IMR-90 (cell line): ENCODE measurements around the gene ARL8B. TPM values are rescaled to one million over a fixed set of nuclear protein-coding genes. Genes with fewer than 3 reads are reported as not detected.

Experiments used
- ATAC-seq: fragments of 200-7000 bp; cut with Tn5 transposase; 2 replicates; pipeline ENCODE4 v1.9.1; 2020; ENCODE audit warnings: low read depth, mild to moderate bottlenecking, moderate library complexity
- BruUV-seq: library from RNA; stranded (reverse); fragments of 400-500 nt; replicated peaks from 2 replicates; lab custom pipeline; 2021; lab: Mats Ljungman, UMichigan
- CTCF ChIA-PET: fragments of 300-600 bp; formaldehyde crosslinking; extraction: SDS; loops from one replicate; lab custom pipeline; 2021; ENCODE audit warnings: antibody characterized with exemption; lab: Yijun Ruan, JAX
- POLR2A ChIA-PET: fragments of 300-600 bp; sonication (Branson Sonifier 250); formaldehyde crosslinking; loops from one replicate; lab custom pipeline; 2022; ENCODE audit warnings: antibody characterized with exemption; ENCODE audit not compliant: unreplicated experiment; lab: Charles Lee
- DNase-seq: peaks from one replicate; pipeline ENCODE4 v3.0.0; 2013
- H2AFZ ChIP-seq: replicated peaks from 2 replicates; pipeline ENCODE3; 2013; ENCODE audit warnings: low read length, mild to moderate bottlenecking; ENCODE audit not compliant: poor library complexity
- H2AK5ac ChIP-seq: 2 replicates; pipeline ENCODE4 v1.6.1; 2013; ENCODE audit warnings: low read depth, low read length, inconsistent platforms
- H2AK9ac ChIP-seq: replicated peaks from 2 replicates; pipeline ENCODE3; 2013; ENCODE audit warnings: mild to moderate bottlenecking, low read depth, low read length, moderate library complexity; ENCODE audit not compliant: poor library complexity
- H2BK120ac ChIP-seq: 2 replicates; pipeline ENCODE4 v1.6.1; 2013; ENCODE audit warnings: low read depth, low read length, inconsistent platforms
- H2BK15ac ChIP-seq: 3 replicates; pipeline ENCODE4 v1.6.1; 2013; ENCODE audit warnings: low read depth, low read length, inconsistent platforms
- H2BK20ac ChIP-seq: 2 replicates; pipeline ENCODE4 v1.6.1; 2013; ENCODE audit warnings: low read depth, mild to moderate bottlenecking, inconsistent platforms, low read length, moderate library complexity
- H2BK5ac ChIP-seq: 2 replicates; pipeline ENCODE4 v1.6.1; 2013; ENCODE audit warnings: mild to moderate bottlenecking, low read depth, low read length, inconsistent platforms; ENCODE audit not compliant: poor library complexity, severe bottlenecking
- H3K14ac ChIP-seq: replicated peaks from 2 replicates; pipeline ENCODE4 v1.6.1; 2013; ENCODE audit warnings: low read depth, low read length, inconsistent platforms
- H3K18ac ChIP-seq: 2 replicates; pipeline ENCODE4 v1.6.1; 2013; ENCODE audit warnings: low read depth, low read length, control low read depth
- H3K23ac ChIP-seq: 2 replicates; pipeline ENCODE4 v1.6.1; 2013; ENCODE audit warnings: low read depth, low read length, inconsistent platforms
- H3K27ac ChIP-seq: 2 replicates; pipeline ENCODE4 v1.5.1; 2013; ENCODE audit warnings: mild to moderate bottlenecking, control low read depth, low read length; ENCODE audit not compliant: insufficient read depth
- H3K27me3 ChIP-seq: 2 replicates; pipeline ENCODE4 v1.6.1; 2013; ENCODE audit warnings: low read length; ENCODE audit not compliant: control insufficient read depth, insufficient read depth
- H3K36me3 ChIP-seq: 2 replicates; pipeline ENCODE4 v1.6.1; 2013; ENCODE audit warnings: low read length, mixed read lengths; ENCODE audit not compliant: control insufficient read depth, insufficient read depth
- H3K4ac ChIP-seq: 2 replicates; pipeline ENCODE4 v1.6.1; 2013; ENCODE audit warnings: low read depth, low read length, inconsistent platforms
- H3K4me1 ChIP-seq: 2 replicates; pipeline ENCODE4 v1.6.1; 2013; ENCODE audit warnings: low read length, mixed read lengths; ENCODE audit not compliant: control insufficient read depth, insufficient read depth
- H3K4me2 ChIP-seq: 2 replicates; pipeline ENCODE4 v1.6.1; 2013; ENCODE audit warnings: low read depth, mild to moderate bottlenecking, control low read depth, low read length, moderate library complexity
- H3K4me3 ChIP-seq: 2 replicates; pipeline ENCODE4 v1.5.1; 2013; ENCODE audit warnings: low read depth, mild to moderate bottlenecking, control low read depth, low read length, moderate library complexity; ENCODE audit not compliant: insufficient read depth
- H3K56ac ChIP-seq: 2 replicates; pipeline ENCODE4 v1.6.1; 2013; ENCODE audit warnings: low read length, inconsistent platforms; ENCODE audit not compliant: insufficient read depth; ENCODE audit errors: extremely low read depth
- H3K79me1 ChIP-seq, 2 experiments: 2 replicates each; pipeline ENCODE4 v1.6.1; 2013; ENCODE audit warnings: low read length in 2 of 2, inconsistent platforms in 1 of 2, low read depth in 1 of 2
- H3K9ac ChIP-seq: 2 replicates; pipeline ENCODE4 v1.6.1; 2013; ENCODE audit warnings: low read depth, low read length, control low read depth
- H3K9me1 ChIP-seq: 2 replicates; pipeline ENCODE4 v1.6.1; 2013; ENCODE audit warnings: low read length, inconsistent platforms; ENCODE audit not compliant: insufficient read depth
- H3K9me3 ChIP-seq: 2 replicates; pipeline ENCODE4 v1.6.1; 2013; ENCODE audit warnings: low read length; ENCODE audit not compliant: control insufficient read depth, insufficient read depth
- H4K20me1 ChIP-seq: 2 replicates; pipeline ENCODE4 v1.6.1; 2013; ENCODE audit warnings: low read length, inconsistent platforms; ENCODE audit not compliant: insufficient read depth
- H4K5ac ChIP-seq: 2 replicates; pipeline ENCODE4 v1.6.1; 2013; ENCODE audit warnings: mild to moderate bottlenecking, low read depth, low read length, control low read depth
- H4K8ac ChIP-seq, 2 experiments: 2 replicates each; pipeline ENCODE4 v1.6.1; 2013; ENCODE audit warnings: low read depth in 2 of 2, low read length in 2 of 2, control low read depth in 1 of 2, inconsistent platforms in 1 of 2
- H4K91ac ChIP-seq: 2 replicates; pipeline ENCODE4 v1.6.1; 2013; ENCODE audit warnings: low read depth, low read length, inconsistent platforms; ENCODE audit not compliant: insufficient read depth
- BHLHE40 ChIP-seq: fragments of 150-350 bp; IDR thresholded peaks from 2 replicates; pipeline ENCODE4 v1.6.1; 2016; ENCODE audit warnings: mild to moderate bottlenecking, low read depth, low read length
- WGBS, 2 experiments: methylation state at CpG; one replicate each; pipeline versions ENCODE4 v1.1.5 to v1.1.7; 2013; ENCODE audit warnings: missing lambda C conversion rate in 2 of 2; ENCODE audit not compliant: insufficient read length in 1 of 2; ENCODE audit errors: extremely low coverage in 2 of 2; 5-methylcytosine and 5-hydroxymethylcytosine counted together
- dilution Hi-C: fragments of 300-500 bp; cut with HindIII; formaldehyde crosslinking; loops from one replicate; pipeline ENCODE4 v1.14.3; 2018; ENCODE audit warnings: low sequenced_read_pairs; ENCODE audit not compliant: unreplicated experiment
- in situ Hi-C: fragments of 300-500 bp; cut with MboI; formaldehyde crosslinking; loops from 3 replicates; pipeline ENCODE4 v1.14.3; 2019; ENCODE audit warnings: low sequenced_read_pairs, inconsistent platforms, mixed read lengths
- intact Hi-C: fragments of 100-400 bp; cut with micrococcal nuclease; formaldehyde crosslinking; loops from 2 replicates; pipeline ENCODE4 v1.10.0; 2022
- polyA plus RNA-seq, 3 experiments: library from polyadenylated mRNA; depleted of rRNA; stranded (reverse); fragments of >200 nt; gene quantifications; 2 replicates each; pipeline ENCODE4 v1.2.3, GENCODE V29; 2012; ENCODE audit warnings: low replicate concordance in 1 of 3
- total RNA-seq: library from RNA; depleted of rRNA; stranded (reverse); fragments of >200 nt; gene quantifications from 2 replicates; pipeline ENCODE4 v1.2.3, GENCODE V29; 2012

The ARL8B gene
- total and polyA plus RNA-seq, 2 of the 4 experiments (the other 2 are of a cell fraction): 32.3 to 47.0 TPM

GRCh38 chr3:5220193-5220592 lies 98.1 kb downstream of the ARL8B start:
- in situ Hi-C loops (no loop called here), dilution Hi-C loops (no loop called here), intact Hi-C loops (no loop called here)
- H3K4me2 ChIP-seq: no peak overlapping the region
- no peaks in the 10 kb centered on the region for H3K9me3 ChIP-seq
- no peak overlapping the region for H2BK5ac ChIP-seq
- no peak overlapping the region for H2BK20ac ChIP-seq
- H3K18ac ChIP-seq: no peak overlapping the region
- no CpG with 5 or more reads among the region's 5 CpGs for WGBS, 2 experiments
- peaks cover 3% of the 10 kb centered on the region; the same call in 1 of the 2 replicates for H3K4me1 ChIP-seq
- ChIA-PET POLR2A (no interaction called here), CTCF (no interaction called here)
- H4K8ac ChIP-seq: no peak overlapping the region
- no peak overlapping the region for H2AFZ ChIP-seq
- H3K79me1 ChIP-seq: peaks cover 0 to 7% of the 10 kb centered on the region in 2 experiments; a peak in 2 of 4 replicates
- TF ChIP-seq BHLHE40: no peak
- no peak overlapping the region for H3K14ac ChIP-seq
- no peak overlapping the region for H3K4me3 ChIP-seq
- ATAC-seq (no peak), DNase-seq (no peak)
- H3K27ac ChIP-seq: no peak overlapping the region
- no peaks in the 10 kb centered on the region; the same call in 1 of the 2 replicates for H3K9me1 ChIP-seq
- no peak overlapping the region for H2AK9ac ChIP-seq
- H3K9ac ChIP-seq: no peak overlapping the region
- BruUV-seq: no TSS peak
- H2BK15ac ChIP-seq: no peak overlapping the region
- no peak overlapping the region for H4K5ac ChIP-seq
- 0 out of 2 replicates have a peak, but pooled peaks cover 4% of the 10 kb centered on the region for H4K20me1 ChIP-seq
- no peak overlapping the region for H2BK120ac ChIP-seq
- no peak overlapping the region for H2AK5ac ChIP-seq
- H3K36me3 ChIP-seq: peaks cover 23% of the 10 kb centered on the region
- no peaks in the 10 kb centered on the region for H3K27me3 ChIP-seq
- no peak overlapping the region for H3K4ac ChIP-seq
- H3K23ac ChIP-seq: no peak overlapping the region
- H4K91ac ChIP-seq: no peak overlapping the region
- H3K56ac ChIP-seq: no peak overlapping the region
